ENCODE data around the gene IGSF9.

GRCh38 chr1:159922511-159923202, 22.8 kb downstream of the IGSF9 start:
- no peak for TF ChIP-seq CTCF (conservative IDR thresholded peaks at IDR 0.05; ENCODE audit: low read length)
- TF ChIP-seq EZH2phosphoT487 (IDR thresholded peaks at IDR 0.05; ENCODE audit: borderline replicate concordance), result no peak
